A549 (cell line): ENCODE measurements around the gene PRMT7. TPM values are rescaled to one million over a fixed set of nuclear protein-coding genes. Genes with fewer than 3 reads are reported as not detected.

Experiments used
- ATAC-seq, 2 experiments: fragments of 200-7000 bp in 1 of 2; fragments of >200 bp in 1 of 2; cut with Nextera tagmentation in 1 of 2; cut with Tn5 transposase in 1 of 2; 3 replicates each; pipeline versions ENCODE4 v1.8.0 to v1.9.1; 2018 to 2020; ENCODE audit warnings: mild to moderate bottlenecking in 1 of 2, moderate library complexity in 1 of 2
- CTCF ChIA-PET: fragments of 300-600 bp; sonication (Branson Sonifier 250); formaldehyde crosslinking; extraction: SDS; loops from one replicate; lab custom pipeline; 2021; ENCODE audit warnings: antibody characterized with exemption, inconsistent platforms; lab: Yijun Ruan, JAX
- POLR2A ChIA-PET: fragments of 350-600 bp; formaldehyde crosslinking; extraction: SDS; loops from one replicate; lab custom pipeline; 2021; ENCODE audit warnings: antibody characterized with exemption, inconsistent platforms; lab: Yijun Ruan, JAX
- DNase-seq, 2 experiments: peaks; one replicate each; pipeline versions ENCODE4 v3.0.0 to v3.0.0-alpha.2; 2011 to 2016; ENCODE audit warnings: low read depth in 1 of 2, low spot score in 1 of 2
- FAIRE-seq: peaks from 2 replicates; lab custom pipeline; 2011; peaks lifted over from hg19 to GRCh38; lab: Jason Lieb, UNC
- H3K27ac ChIP-seq, 2 experiments: fragments of >200 bp; sonication (Bioruptor Twin); formaldehyde crosslinking; 3 replicates each; pipeline ENCODE4 v1.5.1; 2016 to 2017
- H3K4me1 ChIP-seq: fragments of >200 bp; sonication (Bioruptor Twin); formaldehyde crosslinking; 3 replicates; pipeline ENCODE4 v1.6.1; 2016
- H3K4me2 ChIP-seq: fragments of >200 bp; sonication (Bioruptor Twin); formaldehyde crosslinking; 3 replicates; pipeline ENCODE4 v1.6.1; 2016
- H3K4me3 ChIP-seq: fragments of >200 bp; sonication (Bioruptor Twin); formaldehyde crosslinking; 3 replicates; pipeline ENCODE4 v1.5.1; 2016
- H3K9me3 ChIP-seq: fragments of >200 bp; sonication (Bioruptor Twin); formaldehyde crosslinking; 3 replicates; pipeline ENCODE4 v1.6.1; 2016
- CHD4 ChIP-seq: fragments of 200-600 bp; sonication (generic); IDR thresholded peaks from 2 replicates; pipeline ENCODE4 v1.6.1; 2016; ENCODE audit warnings: antibody characterized with exemption, mild to moderate bottlenecking, borderline replicate concordance
- CTCF ChIP-seq: fragments of >200 bp; sonication (Bioruptor Twin); formaldehyde crosslinking; IDR thresholded peaks from 3 replicates; pipeline ENCODE4 v1.5.1; 2016
- EHF ChIP-seq: fragments of 250-450 bp; sonication (Bioruptor Pico); IDR thresholded peaks from 2 replicates; pipeline ENCODE4 v1.5.0; 2020; ENCODE audit warnings: mild to moderate bottlenecking
- EHMT2 ChIP-seq: fragments of 200-600 bp; sonication (generic); IDR thresholded peaks from 2 replicates; pipeline ENCODE4 v1.6.1; 2016; ENCODE audit warnings: antibody characterized with exemption, low read depth, mild to moderate bottlenecking, moderate library complexity
- EP300 ChIP-seq, 2 experiments: fragments of >200 bp; sonication (Bioruptor Twin); formaldehyde crosslinking; IDR thresholded peaks; 2 replicates in 1 of 2; 3 replicates in 1 of 2; pipeline ENCODE4 v1.6.1; 2016 to 2017
- ESRRA ChIP-seq: fragments of 150-350 bp; IDR thresholded peaks from 2 replicates; pipeline ENCODE4 v1.6.1; 2014; ENCODE audit warnings: mild to moderate bottlenecking, low read length, borderline replicate concordance
- FOSB ChIP-seq: fragments of 250-450 bp; sonication (Bioruptor Pico); IDR thresholded peaks from 2 replicates; pipeline ENCODE4 v1.5.0; 2020; ENCODE audit warnings: mild to moderate bottlenecking, moderate library complexity
- FOXS1 ChIP-seq: fragments of 250-450 bp; sonication (Bioruptor Pico); IDR thresholded peaks from 2 replicates; pipeline ENCODE4 v1.5.0; 2020; ENCODE audit warnings: mild to moderate bottlenecking, moderate library complexity
- GATA3 ChIP-seq: IDR thresholded peaks from 2 replicates; pipeline ENCODE4 v1.6.1; 2012; ENCODE audit warnings: borderline replicate concordance
- HDAC2 ChIP-seq: fragments of 200-600 bp; sonication (generic); IDR thresholded peaks from 2 replicates; pipeline ENCODE4 v1.6.1; 2016
- HOXA7 ChIP-seq: fragments of 250-450 bp; sonication (Bioruptor Pico); IDR thresholded peaks from 2 replicates; pipeline ENCODE4 v1.5.0; 2020; ENCODE audit warnings: mild to moderate bottlenecking, moderate library complexity
- HOXB5 ChIP-seq: fragments of 250-450 bp; sonication (Bioruptor Pico); IDR thresholded peaks from 2 replicates; pipeline ENCODE4 v1.5.0; 2020; ENCODE audit warnings: mild to moderate bottlenecking, moderate library complexity
- KDM1A ChIP-seq: fragments of 200-600 bp; sonication (generic); IDR thresholded peaks from 2 replicates; pipeline ENCODE4 v1.6.1; 2016; ENCODE audit warnings: low read depth, mild to moderate bottlenecking
- MAZ ChIP-seq: fragments of 150-350 bp; IDR thresholded peaks from 2 replicates; pipeline ENCODE4 v1.6.1; 2014; ENCODE audit warnings: antibody characterized with exemption, low read depth, low read length, borderline replicate concordance
- NFE2L2 ChIP-seq: fragments of 150-350 bp; conservative IDR thresholded peaks from 2 replicates; pipeline ENCODE4 v1.6.1; 2014; ENCODE audit warnings: low read length
- NPAS2 ChIP-seq: fragments of 250-450 bp; sonication (Bioruptor Pico); IDR thresholded peaks from 2 replicates; pipeline ENCODE4 v1.8.0; 2022; ENCODE audit warnings: mild to moderate bottlenecking, moderate library complexity, borderline replicate concordance
- PHF8 ChIP-seq: fragments of 200-600 bp; sonication (generic); IDR thresholded peaks from 2 replicates; pipeline ENCODE4 v1.6.1; 2016; ENCODE audit warnings: low read depth, mild to moderate bottlenecking, antibody characterized with exemption, moderate library complexity, borderline replicate concordance
- POLR2A ChIP-seq: IDR thresholded peaks from 2 replicates; pipeline ENCODE4 v1.6.1; 2012; ENCODE audit warnings: mild to moderate bottlenecking, low read length
- POLR2AphosphoS2 ChIP-seq: conservative IDR thresholded peaks from 2 replicates; pipeline ENCODE4 v1.6.1; 2012; ENCODE audit warnings: low read length, improper control_type of control experiment, inconsistent platforms
- RAD21 ChIP-seq, 2 experiments: fragments of >200 bp in 1 of 2; sonication (Bioruptor Twin) in 1 of 2; formaldehyde crosslinking in 1 of 2; IDR thresholded peaks in 1 of 2; conservative IDR thresholded peaks in 1 of 2; 2 replicates in 1 of 2; 3 replicates in 1 of 2; pipeline ENCODE4 v1.6.1; 2012 to 2018; ENCODE audit warnings: inconsistent platforms in 1 of 2
- SMC3 ChIP-seq: fragments of >200 bp; sonication (Bioruptor Twin); formaldehyde crosslinking; IDR thresholded peaks from 3 replicates; pipeline ENCODE4 v1.6.1; 2018; ENCODE audit warnings: inconsistent platforms
- SREBF2 ChIP-seq: fragments of 450-650 bp; IDR thresholded peaks from 2 replicates; pipeline ENCODE4 v1.6.1; 2014; ENCODE audit warnings: mild to moderate bottlenecking, moderate library complexity
- ZC3H11A ChIP-seq: fragments of 450-650 bp; IDR thresholded peaks from 2 replicates; pipeline ENCODE4 v1.6.1; 2014; ENCODE audit warnings: antibody characterized with exemption, mild to moderate bottlenecking
- ZFP36 ChIP-seq: fragments of 450-650 bp; IDR thresholded peaks from 2 replicates; pipeline ENCODE4 v1.6.1; 2014; ENCODE audit warnings: borderline replicate concordance; ENCODE audit not compliant: partially characterized antibody
- ZNF302 ChIP-seq: fragments of 250-450 bp; sonication (Bioruptor Pico); IDR thresholded peaks from 2 replicates; pipeline ENCODE4 v1.9.0; 2021; ENCODE audit warnings: inconsistent platforms, mild to moderate bottlenecking, moderate library complexity
- WGBS: methylation state at CpG from one replicate; pipeline ENCODE4 v1.1.6; 2017; ENCODE audit errors: missing lambda C conversion rate; 5-methylcytosine and 5-hydroxymethylcytosine counted together
- polyA plus RNA-seq, 4 experiments: library from polyadenylated mRNA; depleted of rRNA in 3 of 4; stranded (reverse); fragments of >200 nt; fragmentation: RNase III in 1 of 4; extraction: RNeasy Plus Mini Kit Qiagen cat#74134 plus additional on column Dnase treatment in 1 of 4; gene quantifications; 2 replicates in 3 of 4; 3 replicates in 1 of 4; pipeline ENCODE4 v1.2.3, GENCODE V29; 2011 to 2017
- TF ChIP-seq, protein P1 (sequence below): fragments of 200-600 bp; sonication (generic); IDR thresholded peaks from 2 replicates; pipeline ENCODE4 v1.6.1; 2016; ENCODE audit warnings: antibody characterized with exemption, mild to moderate bottlenecking, moderate library complexity
- TF ChIP-seq, protein P2 (sequence below): fragments of 450-650 bp; IDR thresholded peaks from 2 replicates; pipeline ENCODE4 v1.6.1; 2014; ENCODE audit warnings: antibody characterized with exemption
- TF ChIP-seq, protein P3 (sequence below): IDR thresholded peaks from 2 replicates; pipeline ENCODE4 v1.6.1; 2012

Gene PRMT7
- polyA plus RNA-seq, 2 of the 4 experiments (the other 2 are of a cell fraction) = 37.1 to 44.7 TPM

DNA sequence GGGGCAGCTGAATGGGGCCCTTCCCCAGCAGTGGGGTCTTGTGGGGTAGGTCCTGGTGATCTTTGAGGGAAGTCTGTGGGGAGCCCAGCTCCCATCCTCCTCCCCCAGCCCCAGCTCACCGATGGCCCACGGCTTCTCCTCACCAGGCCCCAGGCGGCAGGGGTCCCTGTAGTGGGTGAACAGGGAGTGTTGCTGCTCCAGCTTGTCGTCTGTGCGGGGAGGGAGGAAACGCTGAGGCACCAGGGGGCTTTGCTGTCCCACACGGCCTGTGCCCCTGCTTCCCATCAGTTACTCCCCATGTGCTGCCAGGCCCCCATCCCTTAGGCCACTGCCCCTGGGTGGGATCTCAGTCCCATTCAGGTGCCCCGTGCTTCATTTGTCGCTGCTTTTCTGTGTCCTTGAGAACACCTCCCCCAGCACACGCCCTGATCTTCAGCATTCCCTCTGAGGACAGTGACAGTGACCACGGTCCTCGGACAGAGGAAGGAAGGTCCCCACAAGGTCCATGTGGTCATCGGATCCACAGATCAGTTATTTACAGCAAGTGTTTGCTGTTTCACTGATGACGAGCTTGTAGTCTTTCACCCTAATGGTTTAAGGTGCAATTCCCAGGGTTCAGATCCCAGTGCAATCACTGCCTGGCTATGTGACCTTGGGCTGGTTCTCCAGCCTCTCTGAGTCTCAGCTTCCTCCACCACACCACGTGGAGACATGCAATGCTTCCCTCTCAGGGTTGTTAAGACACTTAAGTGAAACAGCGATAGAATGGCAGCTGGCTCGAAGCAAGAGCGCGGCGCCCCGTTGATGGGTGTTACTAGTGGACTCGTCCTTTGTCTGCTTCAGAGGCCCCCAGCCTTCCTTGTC, 53.1 kb downstream of the PRMT7 start:
- Histone ChIP-seq H3K4me2 (no peak overlapping the region), H3K4me1 (no peaks in the 10 kb centered on the region), H3K9me3 (no peaks in the 10 kb centered on the region), H3K4me3 (no peak overlapping the region), H3K27ac (no peak overlapping the region)
- DNase-seq (no peak), ATAC-seq (no peak), FAIRE-seq (no peak)
- ChIA-PET POLR2A (no interaction called here), CTCF (interaction anchor here (1.0 to 2.0 kb wide), 4 partner anchors 9 to 157 kb away, joined by 4 to 8 read pairs (median 6); partner anchors contain the start of genes PRMT7 and SLC7A6OS)
- TF ChIP-seq ZFP36 (no peak), NFE2L2 (no peak), HDAC2 (no peak), HOXA7 (CRISPR knock-in tag) (no peak), ESRRA (no peak), NPAS2 (CRISPR knock-in tag) (no peak), CTCF (no peak), ZC3H11A (no peak), HOXB5 (CRISPR knock-in tag) (no peak), RAD21 (conservative IDR thresholded peaks at IDR 0.05 in 1 of 2, IDR thresholded peaks at IDR 0.05 in 1 of 2) (no peak), KDM1A (no peak), MAZ (no peak), SMC3 (no peak), CHD4 (no peak), ZNF302 (no peak)
- TF ChIP-seq, protein P1, sequence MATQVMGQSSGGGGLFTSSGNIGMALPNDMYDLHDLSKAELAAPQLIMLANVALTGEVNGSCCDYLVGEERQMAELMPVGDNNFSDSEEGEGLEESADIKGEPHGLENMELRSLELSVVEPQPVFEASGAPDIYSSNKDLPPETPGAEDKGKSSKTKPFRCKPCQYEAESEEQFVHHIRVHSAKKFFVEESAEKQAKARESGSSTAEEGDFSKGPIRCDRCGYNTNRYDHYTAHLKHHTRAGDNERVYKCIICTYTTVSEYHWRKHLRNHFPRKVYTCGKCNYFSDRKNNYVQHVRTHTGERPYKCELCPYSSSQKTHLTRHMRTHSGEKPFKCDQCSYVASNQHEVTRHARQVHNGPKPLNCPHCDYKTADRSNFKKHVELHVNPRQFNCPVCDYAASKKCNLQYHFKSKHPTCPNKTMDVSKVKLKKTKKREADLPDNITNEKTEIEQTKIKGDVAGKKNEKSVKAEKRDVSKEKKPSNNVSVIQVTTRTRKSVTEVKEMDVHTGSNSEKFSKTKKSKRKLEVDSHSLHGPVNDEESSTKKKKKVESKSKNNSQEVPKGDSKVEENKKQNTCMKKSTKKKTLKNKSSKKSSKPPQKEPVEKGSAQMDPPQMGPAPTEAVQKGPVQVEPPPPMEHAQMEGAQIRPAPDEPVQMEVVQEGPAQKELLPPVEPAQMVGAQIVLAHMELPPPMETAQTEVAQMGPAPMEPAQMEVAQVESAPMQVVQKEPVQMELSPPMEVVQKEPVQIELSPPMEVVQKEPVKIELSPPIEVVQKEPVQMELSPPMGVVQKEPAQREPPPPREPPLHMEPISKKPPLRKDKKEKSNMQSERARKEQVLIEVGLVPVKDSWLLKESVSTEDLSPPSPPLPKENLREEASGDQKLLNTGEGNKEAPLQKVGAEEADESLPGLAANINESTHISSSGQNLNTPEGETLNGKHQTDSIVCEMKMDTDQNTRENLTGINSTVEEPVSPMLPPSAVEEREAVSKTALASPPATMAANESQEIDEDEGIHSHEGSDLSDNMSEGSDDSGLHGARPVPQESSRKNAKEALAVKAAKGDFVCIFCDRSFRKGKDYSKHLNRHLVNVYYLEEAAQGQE = no peak
- TF ChIP-seq, protein P2, sequence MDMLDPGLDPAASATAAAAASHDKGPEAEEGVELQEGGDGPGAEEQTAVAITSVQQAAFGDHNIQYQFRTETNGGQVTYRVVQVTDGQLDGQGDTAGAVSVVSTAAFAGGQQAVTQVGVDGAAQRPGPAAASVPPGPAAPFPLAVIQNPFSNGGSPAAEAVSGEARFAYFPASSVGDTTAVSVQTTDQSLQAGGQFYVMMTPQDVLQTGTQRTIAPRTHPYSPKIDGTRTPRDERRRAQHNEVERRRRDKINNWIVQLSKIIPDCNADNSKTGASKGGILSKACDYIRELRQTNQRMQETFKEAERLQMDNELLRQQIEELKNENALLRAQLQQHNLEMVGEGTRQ = no peak
- WGBS = 82% methylated on average over 22 of the region's 22 CpGs

DNA sequence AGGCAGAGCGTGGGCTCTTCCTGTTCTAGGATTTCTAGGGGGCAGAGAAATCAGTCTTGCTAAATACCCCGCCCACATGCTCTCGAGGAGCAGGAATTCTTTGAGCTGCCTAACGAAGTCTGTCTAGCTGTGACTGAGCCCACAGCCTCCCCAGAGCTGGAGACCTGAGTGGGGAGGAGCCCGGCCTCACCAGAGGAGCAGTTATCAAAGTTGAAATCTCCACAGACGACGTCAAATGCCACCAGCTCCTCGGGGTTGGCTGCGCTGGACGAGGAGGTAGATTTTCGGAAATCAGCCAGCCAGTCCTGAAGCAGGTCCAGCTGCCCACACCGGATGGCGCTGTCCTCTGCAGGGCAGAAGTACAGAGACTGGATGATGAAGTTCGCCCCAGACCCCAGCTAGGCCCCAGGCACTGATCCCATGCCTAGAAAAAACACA, 53.8 kb downstream of the PRMT7 start:
- no peak for FAIRE-seq
- no peaks in the 10 kb centered on the region for H3K9me3 ChIP-seq
- POLR2A ChIA-PET = no interaction called here
- no peaks in the 10 kb centered on the region for H3K4me1 ChIP-seq
- CTCF ChIA-PET = interaction anchor here (1.0 to 1.7 kb wide), 3 partner anchors 8 to 156 kb away, joined by 4 to 8 read pairs (median 4); partner anchors contain the start of genes PRMT7 and SLC7A6OS
- H3K27ac ChIP-seq = no peak overlapping the region
- TF ChIP-seq FOXS1 (CRISPR knock-in tag) (no peak), POLR2A (no peak), SREBF2 (no peak), PHF8 (no peak), EP300 (IDR thresholded peaks at IDR 0.05) (no peak), POLR2AphosphoS2 (no peak), KDM1A (no peak), EHF (no peak), EHMT2 (no peak), GATA3 (no peak), FOSB (no peak)
- TF ChIP-seq, protein P3, sequence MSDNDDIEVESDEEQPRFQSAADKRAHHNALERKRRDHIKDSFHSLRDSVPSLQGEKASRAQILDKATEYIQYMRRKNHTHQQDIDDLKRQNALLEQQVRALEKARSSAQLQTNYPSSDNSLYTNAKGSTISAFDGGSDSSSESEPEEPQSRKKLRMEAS = no peak
- no peak for DNase-seq
- WGBS = 71% methylated on average over 14 of the region's 14 CpGs
- no peak for ATAC-seq
- H3K4me2 ChIP-seq = no peak overlapping the region
- H3K4me3 ChIP-seq = no peak overlapping the region
